Astrocyte (in vitro differentiated cells and primary cell): ENCODE data around the gene WARS2. TPM values are rescaled to one million over a fixed set of nuclear protein-coding genes. Genes with fewer than 3 reads are reported as not detected.
A peak's percentile ranks its signal among the peaks of the same experiment; 100 is the strongest.

Source experiments
- DNase-seq: peaks from one replicate; pipeline ENCODE4 v3.0.0-alpha.2; 2010; ENCODE audit warnings: low read depth
- FAIRE-seq: peaks from 2 replicates; lab custom pipeline; 2011; peaks lifted over from hg19 to GRCh38; lab: Jason Lieb, UNC
- H2AFZ ChIP-seq: 2 replicates; pipeline ENCODE4 v1.6.0; 2012; ENCODE audit warnings: low read depth, low read length, inconsistent platforms
- H3K27ac ChIP-seq: 2 replicates; pipeline ENCODE4 v1.5.1; 2011; ENCODE audit warnings: low read depth, low read length, inconsistent platforms
- H3K27me3 ChIP-seq: 2 replicates; pipeline ENCODE4 v1.6.0; 2011; ENCODE audit warnings: low read length, inconsistent platforms; ENCODE audit not compliant: insufficient read depth
- H3K36me3 ChIP-seq: 2 replicates; pipeline ENCODE4 v1.5.1; 2011; ENCODE audit warnings: low read length, inconsistent platforms; ENCODE audit not compliant: insufficient read depth
- H3K4me1 ChIP-seq: 2 replicates; pipeline ENCODE4 v1.5.1; 2011; ENCODE audit warnings: low read length, inconsistent platforms; ENCODE audit not compliant: insufficient read depth
- H3K4me2 ChIP-seq: 2 replicates; pipeline ENCODE4 v1.6.0; 2012; ENCODE audit warnings: low read length, inconsistent platforms
- H3K4me3 ChIP-seq: 2 replicates; pipeline ENCODE4 v1.5.1; 2011; ENCODE audit warnings: low read depth, mild to moderate bottlenecking, low read length, inconsistent platforms; ENCODE audit not compliant: insufficient read depth
- H3K79me2 ChIP-seq: 2 replicates; pipeline ENCODE4 v1.6.0; 2012; ENCODE audit warnings: mild to moderate bottlenecking, low read length, inconsistent platforms; ENCODE audit not compliant: insufficient read depth
- H3K9ac ChIP-seq: 2 replicates; pipeline ENCODE4 v1.6.0; 2012; ENCODE audit warnings: mild to moderate bottlenecking, low read length, inconsistent platforms
- H3K9me3 ChIP-seq: 2 replicates; pipeline ENCODE4 v1.5.1; 2012; ENCODE audit warnings: low read depth, mild to moderate bottlenecking, low read length, inconsistent platforms; ENCODE audit not compliant: insufficient read depth
- H4K20me1 ChIP-seq: 2 replicates; pipeline ENCODE4 v1.6.0; 2012; ENCODE audit warnings: low read length, inconsistent platforms; ENCODE audit not compliant: insufficient read depth
- H3K27ac Mint-ChIP-seq: one replicate; pipeline ENCODE4 v1.8.0; 2021; ENCODE audit warnings: mild to moderate bottlenecking, mixed read lengths; ENCODE audit not compliant: unreplicated experiment
- H3K27me3 Mint-ChIP-seq: one replicate; pipeline ENCODE4 v1.8.0; 2021; ENCODE audit warnings: low read depth, mixed read lengths; ENCODE audit not compliant: unreplicated experiment
- H3K36me3 Mint-ChIP-seq: one replicate; pipeline ENCODE4 v1.8.0; 2021; ENCODE audit warnings: low read depth, mixed read lengths; ENCODE audit not compliant: unreplicated experiment
- H3K4me1 Mint-ChIP-seq: one replicate; pipeline ENCODE4 v1.8.0; 2021; ENCODE audit warnings: low read depth, mixed read lengths; ENCODE audit not compliant: unreplicated experiment
- H3K4me3 Mint-ChIP-seq: one replicate; pipeline ENCODE4 v1.8.0; 2021; ENCODE audit warnings: mild to moderate bottlenecking, moderate library complexity, mixed read lengths; ENCODE audit not compliant: unreplicated experiment
- H3K9me3 Mint-ChIP-seq: one replicate; pipeline ENCODE4 v1.8.0; 2021; ENCODE audit warnings: mild to moderate bottlenecking, mixed read lengths; ENCODE audit not compliant: unreplicated experiment
- EZH2 ChIP-seq: IDR thresholded peaks from 2 replicates; pipeline ENCODE4 v1.6.1; 2012; ENCODE audit warnings: mild to moderate bottlenecking, low read length, inconsistent platforms; ENCODE audit not compliant: insufficient read depth
- total RNA-seq: library from RNA; stranded (reverse); gene quantifications from 2 replicates; pipeline ENCODE4 v1.2.1, GENCODE V29; 2021
- TF ChIP-seq, protein P1 (sequence below): IDR thresholded peaks from 2 replicates; pipeline ENCODE4 v1.5.1; 2011; ENCODE audit warnings: low read depth, mild to moderate bottlenecking, inconsistent platforms, low read length, moderate library complexity; ENCODE audit not compliant: insufficient read depth

WARS2 gene
- total RNA-seq, 1 donor from 2014 or later, result 10.5 TPM

- no peak overlapping the region for H3K4me3 ChIP-seq
- H3K27me3 ChIP-seq, result peaks cover 92% of the 10 kb centered on the region
- H2AFZ ChIP-seq, result peak overlapping the region; percentile 26
- peaks cover 82% of the 10 kb centered on the region for H3K27me3 Mint-ChIP-seq
- peak overlapping the region; percentile 70 for H3K4me2 ChIP-seq
- no peak overlapping the region for H3K4me3 Mint-ChIP-seq
- no peak overlapping the region for H3K9ac ChIP-seq
- peaks cover 27% of the 10 kb centered on the region for H3K9me3 Mint-ChIP-seq
- H3K36me3 ChIP-seq, result no peaks in the 10 kb centered on the region
- H3K9me3 ChIP-seq, result peaks cover 4% of the 10 kb centered on the region
- no peak for TF ChIP-seq EZH2
- TF ChIP-seq, protein P1, sequence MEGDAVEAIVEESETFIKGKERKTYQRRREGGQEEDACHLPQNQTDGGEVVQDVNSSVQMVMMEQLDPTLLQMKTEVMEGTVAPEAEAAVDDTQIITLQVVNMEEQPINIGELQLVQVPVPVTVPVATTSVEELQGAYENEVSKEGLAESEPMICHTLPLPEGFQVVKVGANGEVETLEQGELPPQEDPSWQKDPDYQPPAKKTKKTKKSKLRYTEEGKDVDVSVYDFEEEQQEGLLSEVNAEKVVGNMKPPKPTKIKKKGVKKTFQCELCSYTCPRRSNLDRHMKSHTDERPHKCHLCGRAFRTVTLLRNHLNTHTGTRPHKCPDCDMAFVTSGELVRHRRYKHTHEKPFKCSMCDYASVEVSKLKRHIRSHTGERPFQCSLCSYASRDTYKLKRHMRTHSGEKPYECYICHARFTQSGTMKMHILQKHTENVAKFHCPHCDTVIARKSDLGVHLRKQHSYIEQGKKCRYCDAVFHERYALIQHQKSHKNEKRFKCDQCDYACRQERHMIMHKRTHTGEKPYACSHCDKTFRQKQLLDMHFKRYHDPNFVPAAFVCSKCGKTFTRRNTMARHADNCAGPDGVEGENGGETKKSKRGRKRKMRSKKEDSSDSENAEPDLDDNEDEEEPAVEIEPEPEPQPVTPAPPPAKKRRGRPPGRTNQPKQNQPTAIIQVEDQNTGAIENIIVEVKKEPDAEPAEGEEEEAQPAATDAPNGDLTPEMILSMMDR, result no peak
- H3K4me1 ChIP-seq, result peaks cover 12% of the 10 kb centered on the region
- DNase-seq, result peak; percentile 58
- H3K27ac Mint-ChIP-seq, result no peak overlapping the region
- no peaks in the 10 kb centered on the region for H3K79me2 ChIP-seq
- H3K4me1 Mint-ChIP-seq, result peaks cover 7% of the 10 kb centered on the region
- peaks cover 4% of the 10 kb centered on the region for H3K36me3 Mint-ChIP-seq
- FAIRE-seq, result peak; percentile 91
- H3K27ac ChIP-seq, result no peak overlapping the region
- H4K20me1 ChIP-seq, result no peaks in the 10 kb centered on the region
Measured at GRCh38 chr1:119002028-119002686, 138.3 kb downstream of the WARS2 start.

DNA sequence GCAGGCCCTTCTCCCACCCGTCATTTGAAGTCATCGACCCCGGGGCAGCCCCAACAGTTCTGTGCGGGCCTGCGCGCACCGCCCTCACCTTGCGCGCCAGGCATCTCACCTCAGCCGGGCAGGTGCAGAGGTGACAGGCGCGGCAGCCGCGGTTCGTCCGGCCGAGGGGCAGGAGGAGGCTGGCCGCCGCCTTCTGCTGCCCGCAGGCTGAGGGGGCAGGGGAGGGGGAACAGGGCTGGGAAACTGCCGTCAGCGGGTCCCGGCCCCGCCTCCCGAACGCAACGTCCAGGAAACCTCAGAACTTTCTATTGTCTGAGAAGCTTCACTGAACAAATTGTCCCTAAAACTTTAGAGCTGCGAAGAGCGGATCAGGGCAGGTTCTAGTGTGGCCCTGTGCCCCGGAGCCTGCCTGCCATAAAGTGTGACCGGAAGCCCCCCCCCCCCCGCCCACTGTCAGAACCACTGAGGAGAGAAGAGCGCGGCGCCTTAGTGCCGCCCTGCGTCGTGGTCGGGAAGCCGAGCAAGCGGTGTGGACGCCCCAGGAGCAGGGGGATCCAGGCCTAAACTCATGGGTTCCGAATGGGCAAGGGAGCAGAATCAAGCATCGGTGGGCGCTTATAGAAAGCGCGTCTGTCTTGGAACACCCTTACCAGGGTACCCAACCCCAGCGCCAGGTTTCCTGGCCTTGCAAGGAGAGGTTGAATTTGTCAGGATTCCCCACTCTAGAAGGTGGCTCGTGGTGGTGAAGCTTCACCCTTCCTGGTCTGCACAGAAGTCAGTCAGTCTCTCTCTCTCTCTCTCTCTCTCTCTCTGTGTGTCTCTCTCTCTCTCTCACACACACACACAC, 139.0 kb downstream of the WARS2 start:
- peak overlapping the region; percentile 26 for H2AFZ ChIP-seq
- H3K9me3 ChIP-seq, result peaks cover 4% of the 10 kb centered on the region
- peaks cover 4% of the 10 kb centered on the region for H3K36me3 Mint-ChIP-seq
- H3K4me2 ChIP-seq, result peak overlapping the region; percentile 76
- peaks cover 12% of the 10 kb centered on the region for H3K4me1 ChIP-seq
- TF ChIP-seq, protein P1, result no peak
- TF ChIP-seq EZH2, result no peak
- H3K4me3 Mint-ChIP-seq, result no peak overlapping the region
- H3K4me3 ChIP-seq, result peak overlapping the region; percentile 33
- H3K4me1 Mint-ChIP-seq, result peaks cover 7% of the 10 kb centered on the region
- no peak overlapping the region for H3K27ac Mint-ChIP-seq
- no peak overlapping the region for H3K9ac ChIP-seq
- H3K27me3 Mint-ChIP-seq, result peaks cover 87% of the 10 kb centered on the region
- H3K27me3 ChIP-seq, result peaks cover 92% of the 10 kb centered on the region
- no peak overlapping the region for H3K27ac ChIP-seq
- DNase-seq, result no peak
- H3K79me2 ChIP-seq, result no peaks in the 10 kb centered on the region
- no peaks in the 10 kb centered on the region for H3K36me3 ChIP-seq
- no peak for FAIRE-seq
- peaks cover 26% of the 10 kb centered on the region for H3K9me3 Mint-ChIP-seq
- no peaks in the 10 kb centered on the region for H4K20me1 ChIP-seq
